Peyer's patch (tissue), 4 donors: ENCODE measurements around the gene KCNH6.

Experiments
- POLR2A ChIP-seq, 2 donors: fragments of 450-650 bp; IDR thresholded peaks; one replicate each; pipeline ENCODE4 v1.5.1; 2017; ENCODE audit warnings: antibody characterized with exemption in 2 of 2, mild to moderate bottlenecking in 2 of 2, moderate library complexity in 2 of 2
- TF ChIP-seq, protein P1 (sequence below), 6 experiments: fragments of 450-650 bp in 4 of 6; fragments of 200-600 bp in 2 of 6; sonication (generic) in 1 of 6; IDR thresholded peaks; one replicate each; pipeline ENCODE4 v1.5.1; 2017 to 2019; ENCODE audit warnings: antibody characterized with exemption in 6 of 6, mild to moderate bottlenecking in 3 of 6, moderate library complexity in 1 of 6

DNA sequence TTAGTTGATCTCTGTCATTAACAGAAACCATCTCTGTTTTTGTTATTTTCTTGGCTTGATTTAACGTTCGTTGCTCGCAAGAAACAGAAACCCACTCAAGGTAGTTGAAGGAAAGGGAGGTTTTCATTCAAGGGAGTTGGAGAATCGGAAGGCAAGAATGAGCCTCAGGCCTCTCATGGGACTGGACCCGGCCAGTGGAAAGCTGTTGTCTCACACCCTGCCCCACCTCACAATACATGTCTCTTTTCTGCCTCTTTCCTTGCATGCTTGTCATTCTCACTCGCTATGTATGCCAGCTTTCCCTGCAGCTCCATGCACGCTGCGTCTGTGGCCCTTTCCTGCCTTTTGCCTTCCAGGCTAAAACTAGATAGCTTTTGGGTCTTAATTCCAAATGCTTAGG, 45.4 kb downstream of the KCNH6 start:
- TF ChIP-seq, protein P1, sequence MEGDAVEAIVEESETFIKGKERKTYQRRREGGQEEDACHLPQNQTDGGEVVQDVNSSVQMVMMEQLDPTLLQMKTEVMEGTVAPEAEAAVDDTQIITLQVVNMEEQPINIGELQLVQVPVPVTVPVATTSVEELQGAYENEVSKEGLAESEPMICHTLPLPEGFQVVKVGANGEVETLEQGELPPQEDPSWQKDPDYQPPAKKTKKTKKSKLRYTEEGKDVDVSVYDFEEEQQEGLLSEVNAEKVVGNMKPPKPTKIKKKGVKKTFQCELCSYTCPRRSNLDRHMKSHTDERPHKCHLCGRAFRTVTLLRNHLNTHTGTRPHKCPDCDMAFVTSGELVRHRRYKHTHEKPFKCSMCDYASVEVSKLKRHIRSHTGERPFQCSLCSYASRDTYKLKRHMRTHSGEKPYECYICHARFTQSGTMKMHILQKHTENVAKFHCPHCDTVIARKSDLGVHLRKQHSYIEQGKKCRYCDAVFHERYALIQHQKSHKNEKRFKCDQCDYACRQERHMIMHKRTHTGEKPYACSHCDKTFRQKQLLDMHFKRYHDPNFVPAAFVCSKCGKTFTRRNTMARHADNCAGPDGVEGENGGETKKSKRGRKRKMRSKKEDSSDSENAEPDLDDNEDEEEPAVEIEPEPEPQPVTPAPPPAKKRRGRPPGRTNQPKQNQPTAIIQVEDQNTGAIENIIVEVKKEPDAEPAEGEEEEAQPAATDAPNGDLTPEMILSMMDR (IDR thresholded peaks at IDR 0.05): no peak
- no peak for TF ChIP-seq POLR2A (IDR thresholded peaks at IDR 0.05)
